Activated T-helper 1 cell treated with anti-CD3 and anti-CD28 coated beads, Interleukin-2, amount 50 U/mL, for 16 hours (primary cell): ENCODE data around the gene INPP5A.
"Not testable (repeated sequence)": the region's sequence is repeated elsewhere in the genome, so short reads cannot be mapped to it uniquely, and the experiment has no call there.

Experiments
- DNase-seq, 2 donors: peaks; one replicate each; pipeline ENCODE4 v3.0.0-alpha.2; 2020; ENCODE audit warnings: low read depth in 1 of 2, low spot score in 1 of 2

Gene INPP5A

GRCh38 chr10:132752378-132752777 is 214.8 kb downstream of the INPP5A start:
- no peak for DNase-seq

GRCh38 chr10:132752961-132753360 is 215.4 kb downstream of the INPP5A start:
- no peak for DNase-seq

- no peak for DNase-seq
These were observed 216.0 kb downstream of the INPP5A start for GRCh38 chr10:132753596-132753995.

DNA sequence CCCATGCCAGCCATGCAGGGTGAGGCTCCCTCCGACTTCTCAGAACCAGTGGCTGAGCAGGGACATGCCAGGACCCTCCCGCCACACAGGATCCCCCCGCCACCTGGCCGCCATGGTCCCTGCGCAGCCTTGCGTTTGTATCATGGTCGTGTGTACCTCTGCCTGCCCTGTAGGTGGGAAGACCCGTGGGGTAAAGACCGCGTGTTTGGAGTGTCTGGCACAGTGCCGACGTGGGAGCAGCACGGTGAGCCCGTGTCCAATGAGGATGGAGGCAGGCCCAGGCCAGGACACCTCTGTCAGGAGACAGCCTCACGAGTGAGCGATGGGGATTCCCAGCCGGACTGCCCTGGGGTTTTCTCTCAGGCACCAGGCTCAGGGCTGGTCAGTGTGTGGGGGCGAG is 216.5 kb downstream of the INPP5A start:
- no peak for DNase-seq

DNA sequence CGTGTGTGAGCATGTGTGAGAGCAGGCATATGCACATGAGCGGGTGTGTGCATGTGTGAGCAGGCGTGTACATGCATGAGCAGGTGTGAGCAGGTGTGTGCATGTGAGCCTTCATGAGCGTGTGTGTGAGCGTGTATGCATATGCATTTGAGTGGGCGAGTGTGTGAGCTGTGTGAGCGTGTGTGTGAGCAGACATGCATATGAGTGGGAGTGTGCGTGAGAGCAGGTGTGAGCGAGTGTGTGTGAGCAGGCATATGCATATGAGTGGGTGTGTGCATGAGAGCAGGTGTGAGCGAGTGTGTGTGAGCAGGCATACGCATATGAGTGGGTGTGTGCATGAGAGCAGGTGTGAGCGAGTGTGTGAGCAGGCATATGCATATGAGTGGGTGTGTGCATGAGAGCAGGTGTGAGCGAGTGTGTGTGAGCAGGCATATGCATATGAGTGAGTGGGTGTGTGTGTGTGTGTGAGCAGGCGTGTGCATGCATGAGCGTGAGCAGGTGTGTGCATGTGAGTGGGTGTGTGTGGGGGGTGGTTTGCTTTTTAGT is 217.7 kb downstream of the INPP5A start:
- DNase-seq: no peak

DNA sequence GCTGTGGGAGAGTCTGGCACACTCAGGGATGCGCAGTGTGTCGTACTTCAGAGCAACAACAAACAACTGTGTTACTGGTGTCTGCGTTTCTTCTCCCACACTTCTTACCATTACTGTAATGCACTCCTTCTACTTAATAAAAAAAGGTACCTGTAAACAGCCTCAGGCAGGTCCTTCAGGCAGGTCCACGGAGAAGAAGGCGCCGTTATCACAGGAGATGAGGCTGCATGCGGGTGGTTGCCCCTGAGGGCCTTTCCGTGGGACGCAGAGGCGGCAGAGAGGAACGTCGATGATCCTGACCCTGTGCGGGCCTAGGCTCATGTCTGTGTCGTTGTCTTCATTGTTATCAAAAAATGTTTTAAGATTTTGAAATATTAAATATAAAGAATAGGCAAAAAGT is 219.0 kb downstream of the INPP5A start:
- no peak for DNase-seq

DNA sequence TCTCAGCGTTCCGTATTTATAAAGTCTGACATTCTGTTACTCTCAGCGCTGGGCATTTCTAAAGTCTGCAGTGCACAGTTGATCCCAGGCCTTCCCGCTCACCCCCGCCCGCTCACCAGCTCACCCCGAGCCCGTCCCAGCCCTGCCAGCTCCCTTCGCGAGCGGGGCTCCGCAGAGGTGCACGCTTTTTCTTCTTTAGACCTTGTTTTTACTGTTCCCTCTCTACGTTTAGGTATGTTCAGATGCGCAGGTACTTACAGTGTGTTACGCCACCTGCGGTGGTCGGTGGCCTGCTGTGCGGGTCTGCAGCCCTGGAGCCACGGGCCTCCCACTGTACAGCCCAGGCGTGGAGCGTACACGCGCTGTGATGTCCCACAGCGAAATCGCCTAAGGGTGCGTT is 219.6 kb downstream of the INPP5A start:
- no peak for DNase-seq

- DNase-seq: no peak
These were observed 221.3 kb downstream of the INPP5A start for GRCh38 chr10:132758865-132759264.

- DNase-seq: no peak
These were observed 223.9 kb downstream of the INPP5A start for GRCh38 chr10:132761395-132762060.

GRCh38 chr10:132762267-132762666 is 224.7 kb downstream of the INPP5A start:
- DNase-seq: no peak

GRCh38 chr10:132763545-132763944 is 226.0 kb downstream of the INPP5A start:
- no peak for DNase-seq

DNA sequence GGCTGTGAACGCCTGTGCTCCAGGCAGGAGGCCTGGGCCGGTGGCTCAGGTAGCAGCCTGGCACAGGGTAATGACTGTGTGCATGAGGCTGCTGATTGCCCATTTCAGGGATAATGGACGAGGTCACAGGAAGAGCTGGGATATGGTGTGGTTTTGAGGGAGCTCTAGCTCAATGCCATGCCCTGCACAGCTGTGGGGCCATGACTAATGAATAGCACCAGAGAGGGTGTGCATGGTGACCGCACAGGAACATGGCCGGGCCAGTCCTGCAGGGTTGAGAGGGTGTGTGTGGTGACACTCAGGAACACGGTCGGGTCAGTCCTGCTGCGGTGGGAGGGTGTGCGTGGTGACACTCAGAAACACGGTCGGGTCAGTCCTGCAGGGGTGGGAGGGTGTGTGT is 226.5 kb downstream of the INPP5A start:
- DNase-seq: no peak

GRCh38 chr10:132765435-132765834 is 227.8 kb downstream of the INPP5A start:
- DNase-seq: no peak

- DNase-seq: no peak
These were observed 228.7 kb downstream of the INPP5A start for GRCh38 chr10:132766291-132766690.

DNA sequence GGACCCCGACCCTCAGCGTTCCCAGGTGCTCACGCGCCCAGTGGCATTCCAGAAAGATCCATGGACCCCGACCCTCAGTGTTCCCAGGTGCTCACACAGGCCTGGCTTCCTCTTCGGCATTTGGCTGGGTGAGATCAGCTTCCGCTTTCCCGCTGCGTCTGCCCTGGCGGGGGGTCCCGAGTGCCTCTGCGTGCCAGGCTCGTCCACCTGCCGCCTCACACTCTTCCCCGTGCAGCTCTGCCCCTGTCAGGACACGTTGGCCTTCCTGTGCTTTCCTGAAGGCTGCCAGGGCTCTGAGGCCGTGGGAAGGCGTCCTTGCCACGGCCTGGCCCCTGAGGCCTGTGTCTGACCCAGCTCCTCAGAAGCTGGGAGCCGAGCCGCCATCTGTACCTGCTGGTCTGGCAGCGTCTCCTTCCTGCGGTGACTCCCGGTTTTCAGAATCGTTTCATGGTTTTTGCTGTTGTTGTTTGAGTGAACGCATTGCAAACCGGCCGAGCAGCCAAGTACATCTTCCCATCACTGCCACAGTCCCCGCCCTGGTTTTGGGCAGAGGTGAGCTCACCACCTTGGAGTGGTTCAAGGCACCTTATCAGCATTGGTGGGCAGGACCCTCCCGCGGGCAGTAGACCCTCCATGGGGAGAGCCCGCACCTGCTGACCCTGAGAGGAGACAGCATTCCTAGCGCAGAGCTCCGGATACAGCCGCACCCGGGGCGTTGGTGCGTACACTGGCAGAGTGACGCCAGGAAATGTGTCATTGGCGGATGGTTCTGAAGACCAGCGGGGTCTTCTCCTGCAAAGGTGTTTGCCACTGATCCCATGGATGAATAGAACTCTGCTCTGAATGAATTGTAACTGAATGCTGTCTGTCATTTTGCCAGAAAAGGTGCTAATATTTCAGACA is 231.0 kb downstream of the INPP5A start:
- DNase-seq: no peak

DNA sequence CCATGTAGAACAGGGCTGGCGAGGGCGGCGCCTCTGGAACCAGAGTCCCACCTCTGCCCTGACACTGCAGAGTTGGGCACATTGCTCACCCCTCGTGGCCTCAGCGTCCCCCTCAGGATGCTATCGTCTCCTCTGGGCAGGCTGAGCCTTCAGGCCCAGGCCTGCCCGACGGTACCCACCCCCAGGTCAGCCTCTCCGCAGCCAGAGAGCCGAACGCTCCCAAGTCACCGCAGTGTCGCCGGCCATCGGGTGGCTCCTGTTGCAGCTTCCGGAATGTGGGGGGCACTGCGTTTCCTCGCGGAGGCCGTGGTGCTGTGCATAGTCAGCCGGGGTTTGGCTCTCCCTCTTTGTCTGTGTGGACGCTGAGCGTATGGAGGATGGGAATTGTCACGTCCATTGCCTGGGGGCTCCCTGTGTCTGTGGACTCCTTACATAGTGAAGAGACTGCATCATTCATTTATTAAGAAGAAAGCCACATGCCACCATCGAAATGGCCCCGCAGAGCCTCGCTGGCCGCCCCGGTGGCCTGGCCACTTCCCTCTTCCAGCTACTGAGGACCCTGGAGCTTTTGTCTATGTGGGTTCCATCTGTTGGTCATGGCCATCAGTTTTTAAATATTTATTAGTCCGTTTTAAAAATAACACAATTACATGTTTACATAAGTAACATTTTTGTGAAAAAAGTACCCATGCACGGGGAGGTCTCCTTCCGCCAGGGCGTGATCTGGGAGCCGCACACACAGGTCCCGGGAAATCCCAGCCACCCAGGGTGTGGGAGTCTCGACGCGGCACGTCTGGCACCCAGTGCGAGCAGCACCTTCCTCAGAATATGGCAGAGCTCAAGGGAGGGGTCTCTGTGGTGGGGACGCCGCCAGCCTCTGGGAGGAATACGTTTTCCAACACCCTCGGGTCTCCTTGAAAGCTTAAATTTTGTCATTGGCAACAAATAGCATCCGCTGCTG is 232.8 kb downstream of the INPP5A start:
- DNase-seq: no peak

GRCh38 chr10:132772816-132773215 is 235.2 kb downstream of the INPP5A start:
- DNase-seq: not testable (repeated sequence)

DNA sequence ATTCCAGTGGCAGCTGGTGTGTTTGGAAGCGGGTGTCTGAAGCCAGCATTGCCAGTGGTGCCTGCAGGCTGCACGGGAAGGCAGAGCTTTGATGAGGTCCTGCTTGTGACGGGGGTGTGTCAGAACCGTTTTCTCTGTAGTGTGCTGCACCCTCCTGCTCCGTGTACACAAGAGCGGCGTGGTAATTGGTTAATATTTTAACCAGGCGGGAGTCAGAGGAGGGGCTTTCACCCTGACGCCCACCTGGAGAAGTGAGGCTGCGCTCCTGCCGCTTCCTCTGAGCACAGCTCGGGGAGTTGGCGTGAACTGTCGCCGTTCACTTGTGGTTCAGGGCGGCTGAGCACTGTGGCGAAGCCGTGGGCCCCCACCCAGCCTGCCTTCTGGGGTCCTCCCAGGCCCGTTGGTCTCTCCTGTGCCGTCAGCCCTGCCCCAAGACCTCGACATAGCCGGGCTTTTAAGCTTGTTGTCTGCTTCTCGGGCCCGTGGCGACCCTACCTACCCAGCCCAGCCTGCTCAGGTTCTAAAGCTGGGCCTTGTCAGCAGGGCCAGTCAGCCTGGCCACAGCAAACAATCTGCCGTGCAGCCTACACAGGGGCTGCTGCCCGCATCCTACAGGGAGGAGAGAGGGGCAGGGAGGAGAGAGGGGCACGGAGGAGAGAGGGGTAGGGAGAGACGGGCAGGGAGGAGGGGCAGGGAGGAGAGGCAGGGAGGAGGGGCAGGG is 236.8 kb downstream of the INPP5A start:
- no peak for DNase-seq

DNA sequence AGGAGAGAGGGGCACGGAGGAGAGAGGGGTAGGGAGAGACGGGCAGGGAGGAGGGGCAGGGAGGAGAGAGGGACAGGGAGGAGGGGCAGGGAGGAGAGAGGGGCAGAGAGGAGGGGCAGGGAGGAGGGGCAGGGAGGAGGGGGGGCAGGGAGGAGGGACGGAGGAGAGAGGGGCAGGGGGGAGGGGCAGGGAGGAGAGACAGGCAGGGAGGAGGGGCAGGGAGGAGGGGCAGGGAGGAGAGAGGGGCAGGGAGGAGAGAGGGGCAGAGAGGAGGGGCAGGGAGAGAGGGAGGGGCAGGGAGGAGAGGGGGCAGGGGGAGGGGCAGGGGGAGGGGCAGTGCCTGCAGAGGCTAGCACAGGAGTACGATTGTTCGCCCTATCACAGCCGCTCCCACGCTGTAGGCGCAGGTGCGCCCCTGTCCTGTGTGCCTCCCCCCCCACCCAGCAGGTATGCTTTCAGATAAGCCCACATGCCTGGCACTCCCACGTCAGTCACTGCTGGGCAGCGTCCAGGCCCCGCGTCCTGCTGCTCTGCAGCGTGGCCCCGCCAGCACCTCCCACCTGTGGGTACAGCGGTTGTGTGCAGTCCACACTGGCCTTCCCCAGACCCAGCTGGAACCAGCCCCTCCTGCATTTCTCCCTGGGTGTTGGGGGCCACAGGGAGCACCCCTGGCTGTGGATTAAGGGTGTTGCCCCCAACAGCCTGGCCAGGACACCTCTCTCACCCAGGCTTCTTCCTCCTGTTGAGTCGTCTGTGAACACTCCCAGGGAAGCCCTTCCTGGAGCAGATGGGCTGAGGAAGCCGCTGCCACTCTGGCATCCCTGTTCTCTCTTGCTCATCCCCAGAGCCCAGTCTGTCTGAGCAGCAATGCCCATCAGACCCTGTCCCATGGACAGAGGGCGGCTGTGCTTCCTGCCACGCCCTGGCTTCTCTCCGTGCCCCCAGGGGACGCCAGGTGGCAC is 237.6 kb downstream of the INPP5A start:
- no peak for DNase-seq
